LNCAP (cell line): ENCODE data around the gene GMEB2.

ENCODE experiments used
- TF ChIP-seq, protein P1 (sequence below): fragments of 450-650 bp; IDR thresholded peaks from 2 replicates; pipeline ENCODE4 v1.5.1; 2017; ENCODE audit warnings: mild to moderate bottlenecking

The GMEB2 gene

GRCh38 chr20:63555661-63556381 lies 71.1 kb downstream of the GMEB2 start:
- TF ChIP-seq, protein P1, sequence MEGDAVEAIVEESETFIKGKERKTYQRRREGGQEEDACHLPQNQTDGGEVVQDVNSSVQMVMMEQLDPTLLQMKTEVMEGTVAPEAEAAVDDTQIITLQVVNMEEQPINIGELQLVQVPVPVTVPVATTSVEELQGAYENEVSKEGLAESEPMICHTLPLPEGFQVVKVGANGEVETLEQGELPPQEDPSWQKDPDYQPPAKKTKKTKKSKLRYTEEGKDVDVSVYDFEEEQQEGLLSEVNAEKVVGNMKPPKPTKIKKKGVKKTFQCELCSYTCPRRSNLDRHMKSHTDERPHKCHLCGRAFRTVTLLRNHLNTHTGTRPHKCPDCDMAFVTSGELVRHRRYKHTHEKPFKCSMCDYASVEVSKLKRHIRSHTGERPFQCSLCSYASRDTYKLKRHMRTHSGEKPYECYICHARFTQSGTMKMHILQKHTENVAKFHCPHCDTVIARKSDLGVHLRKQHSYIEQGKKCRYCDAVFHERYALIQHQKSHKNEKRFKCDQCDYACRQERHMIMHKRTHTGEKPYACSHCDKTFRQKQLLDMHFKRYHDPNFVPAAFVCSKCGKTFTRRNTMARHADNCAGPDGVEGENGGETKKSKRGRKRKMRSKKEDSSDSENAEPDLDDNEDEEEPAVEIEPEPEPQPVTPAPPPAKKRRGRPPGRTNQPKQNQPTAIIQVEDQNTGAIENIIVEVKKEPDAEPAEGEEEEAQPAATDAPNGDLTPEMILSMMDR: no peak

GRCh38 chr20:63554361-63555278 lies 72.3 kb downstream of the GMEB2 start:
- TF ChIP-seq, protein P1: no peak

GRCh38 chr20:63553933-63554290 lies 73.0 kb downstream of the GMEB2 start, which contains the start of gene FNDC11:
TSS of gene FNDC11 (plus strand) at chr20:63554159. CDS start at chr20:63555664, 1,505 bp downstream.
- TF ChIP-seq, protein P1: no peak

GRCh38 chr20:63553251-63553932 lies 73.5 kb downstream of the GMEB2 start:
- TF ChIP-seq, protein P1: no peak

- TF ChIP-seq, protein P1: no peak
Measured at GRCh38 chr20:63552481-63553249, 74.2 kb downstream of the GMEB2 start.

GRCh38 chr20:63551068-63551467 lies 75.8 kb downstream of the GMEB2 start:
- TF ChIP-seq, protein P1: no peak
